Fibroblast of skin of right quadriceps (primary cell): Measurements from ENCODE around the gene PTPRF.
A peak's percentile ranks its signal among the peaks of the same experiment; 100 is the strongest.
"Not testable (repeated sequence)": the region's sequence is repeated elsewhere in the genome, so short reads cannot be mapped to it uniquely, and the experiment has no call there.

ENCODE experiments used
- DNase-seq: peaks from one replicate; pipeline ENCODE4 v3.0.0-alpha.2; 2013

Gene PTPRF

DNA sequence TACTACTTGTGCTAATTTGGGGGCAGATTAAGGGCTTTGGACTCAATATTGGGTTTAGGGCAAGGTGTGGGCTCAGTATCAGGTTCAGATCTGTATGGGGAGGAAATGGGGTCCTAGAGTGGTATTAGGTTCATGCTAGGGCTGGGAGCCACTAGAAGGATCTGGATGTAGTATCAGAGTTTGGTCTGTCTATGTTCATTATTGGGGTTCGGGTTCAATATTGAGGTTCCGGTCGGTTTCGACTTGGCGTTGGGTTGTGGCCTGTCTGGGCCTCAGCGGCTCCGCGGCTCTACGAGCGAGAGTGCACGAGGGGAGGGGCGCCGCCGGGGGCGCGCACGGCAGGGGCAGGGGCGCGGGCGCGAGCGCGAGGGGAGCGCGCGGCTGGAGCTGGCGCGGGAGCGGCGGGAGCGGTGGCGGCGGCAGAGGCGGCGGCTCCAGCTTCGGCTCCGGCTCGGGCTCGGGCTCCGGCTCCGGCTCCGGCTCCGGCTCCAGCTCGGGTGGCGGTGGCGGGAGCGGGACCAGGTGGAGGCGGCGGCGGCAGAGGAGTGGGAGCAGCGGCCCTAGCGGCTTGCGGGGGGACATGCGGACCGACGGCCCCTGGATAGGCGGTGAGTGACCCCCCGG, at the start of gene PTPRF:
PTPRF (plus strand) TSS at position 401 of the 624 bp plus-strand sequence. CDS start 14,193 bp downstream, outside the sequence.
- peak; percentile 63 for DNase-seq

DNA sequence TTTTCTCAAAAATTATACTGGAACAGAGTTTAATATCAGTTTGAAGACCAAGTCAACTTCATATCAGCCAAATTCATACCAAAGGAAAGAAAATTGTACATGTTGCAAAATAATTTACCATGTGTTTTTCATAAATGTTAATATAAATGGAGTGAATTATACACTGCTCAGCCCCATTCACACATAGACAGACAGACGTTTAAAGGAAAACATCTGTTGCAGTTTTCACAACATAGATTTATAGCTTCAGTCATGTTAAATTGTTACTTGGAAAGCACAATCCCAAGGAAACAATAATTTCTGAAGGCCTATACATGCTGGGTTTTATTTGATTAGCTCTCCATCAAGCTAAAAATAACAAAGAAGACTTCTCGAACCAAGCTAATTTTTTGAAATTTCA, 49.2 kb upstream of the PTPRF start:
- peak; percentile 55 for DNase-seq

DNA sequence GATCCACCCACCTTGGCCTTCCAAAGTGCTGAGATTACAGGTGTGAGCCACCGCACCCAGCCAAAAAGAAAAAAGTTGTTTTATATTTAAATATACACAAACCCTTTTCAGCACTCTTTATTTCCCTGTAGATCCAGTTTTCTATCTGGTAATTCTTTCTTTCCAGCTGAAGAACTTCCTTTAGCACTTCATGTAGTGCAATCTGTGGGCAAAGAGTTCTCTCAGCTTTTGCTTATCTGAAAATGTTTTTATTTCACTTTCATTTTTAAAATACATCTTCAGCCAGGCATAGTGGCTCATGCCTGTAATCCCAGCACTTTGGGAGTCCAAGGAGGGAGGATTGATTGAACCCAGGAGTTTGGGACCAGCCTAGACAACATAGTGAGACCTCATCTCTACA, 48.5 kb upstream of the PTPRF start:
- no peak for DNase-seq

DNA sequence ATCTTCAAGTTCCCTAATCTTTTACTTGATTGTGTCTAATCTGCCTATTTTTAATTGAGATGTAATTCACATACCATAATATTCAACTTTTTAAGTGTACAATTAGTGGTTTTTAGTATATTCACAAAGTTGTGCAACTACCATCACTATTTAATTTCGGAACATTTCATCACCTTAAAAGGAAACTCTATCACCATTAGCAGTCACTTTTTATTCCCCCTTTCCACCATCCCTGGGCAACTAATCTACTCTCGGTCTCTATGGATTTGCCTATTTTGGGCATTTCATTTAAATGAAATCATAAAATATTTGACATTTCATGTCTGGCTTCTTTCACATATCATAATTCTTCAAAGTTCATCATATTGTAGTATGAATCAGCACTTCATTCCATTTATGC, 46.3 kb upstream of the PTPRF start:
- peak; percentile 32 for DNase-seq

DNA sequence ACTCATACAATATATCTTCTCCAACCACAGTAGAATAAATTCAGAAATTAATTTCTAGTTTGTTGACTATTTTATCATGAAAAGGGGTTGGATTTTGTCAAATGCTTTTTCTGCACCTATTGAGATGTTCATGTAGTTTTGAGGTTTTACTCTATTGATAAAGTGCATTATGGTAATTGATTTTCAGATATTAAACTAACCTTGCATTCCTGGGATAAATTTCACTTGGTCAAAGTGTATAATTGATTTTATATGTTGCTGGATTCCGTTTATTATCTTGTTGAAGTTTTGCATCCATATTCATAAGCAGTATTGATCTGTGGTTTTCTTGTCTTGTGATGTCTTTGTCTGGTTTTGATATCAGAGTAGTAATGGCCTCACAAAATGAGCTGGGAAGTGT, 42.5 kb upstream of the PTPRF start:
- DNase-seq = no peak

DNA sequence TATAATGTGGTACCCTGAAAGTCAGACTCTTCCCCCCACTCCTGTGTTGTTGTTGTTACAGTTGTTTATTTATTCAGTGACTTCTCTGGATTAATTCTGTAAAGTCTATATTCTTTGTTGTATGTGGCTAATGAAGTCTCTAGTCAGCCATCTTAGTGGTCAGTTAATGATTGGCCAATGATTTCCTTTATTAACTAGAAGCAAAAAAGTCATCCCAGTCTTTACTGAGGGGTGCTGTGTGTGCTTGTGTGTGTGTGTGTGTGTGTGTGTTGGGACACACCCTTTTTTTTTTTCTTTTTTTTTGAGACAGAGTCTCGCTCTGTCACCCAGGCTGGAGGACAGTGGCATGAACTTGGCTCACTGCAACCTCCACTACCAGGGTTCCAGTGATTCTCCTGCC, 39.6 kb upstream of the PTPRF start:
- DNase-seq = no peak

DNA sequence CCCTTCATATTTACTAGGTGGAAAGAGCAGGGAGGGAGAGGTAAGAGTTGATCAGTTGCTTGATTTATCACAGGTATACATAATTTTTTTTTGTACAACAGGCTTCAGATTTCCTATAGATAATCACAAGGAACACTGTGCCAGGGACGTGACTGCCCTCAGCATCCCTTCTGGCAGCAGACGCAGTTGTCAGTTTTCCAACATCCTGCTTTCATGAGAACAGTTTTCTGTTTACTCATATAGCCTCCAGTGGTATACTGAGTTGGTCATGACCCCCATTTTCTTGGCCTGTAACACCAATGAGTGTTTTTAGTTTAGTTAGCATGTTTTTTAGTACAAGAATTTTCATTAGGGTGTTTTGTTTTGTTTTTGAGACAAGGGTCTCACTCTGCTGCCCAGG, 37.9 kb upstream of the PTPRF start:
- no peak for DNase-seq

DNA sequence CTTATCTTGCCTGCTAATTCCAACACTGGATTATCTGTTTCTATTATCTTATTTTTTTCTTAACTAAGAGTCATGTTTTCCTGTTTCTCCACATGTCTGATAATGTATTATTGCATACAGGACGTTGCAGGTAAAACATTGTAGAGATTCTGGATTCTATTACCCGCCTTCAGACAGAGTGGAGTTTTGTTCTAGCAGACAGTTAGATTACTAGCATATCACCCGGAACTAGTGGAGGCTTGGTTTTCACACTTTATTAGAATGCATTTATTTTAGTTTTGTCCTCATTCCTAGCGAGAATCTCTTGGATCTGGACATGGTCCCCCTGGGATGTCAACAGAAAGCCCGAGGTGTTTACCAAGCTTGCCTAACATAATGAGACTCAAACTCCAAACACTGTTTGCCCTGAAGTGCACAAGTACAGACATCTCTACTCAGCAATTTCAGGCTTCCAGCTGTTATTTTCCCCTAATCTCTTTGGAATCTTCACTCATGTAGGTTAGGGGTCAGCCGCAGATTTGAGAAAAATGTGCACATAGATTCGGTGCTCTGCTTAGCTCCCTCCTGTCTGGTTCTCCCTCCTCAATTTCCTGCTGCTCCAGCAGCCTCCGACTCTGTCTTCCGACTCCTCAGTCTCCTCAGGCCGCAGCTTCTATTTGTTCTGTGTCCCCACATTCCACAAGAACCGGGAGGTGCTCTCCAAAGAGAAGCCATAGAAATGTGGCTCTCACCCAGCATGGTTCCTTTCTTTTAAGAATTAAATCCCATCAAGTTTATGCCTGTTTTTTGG, 36.8 kb upstream of the PTPRF start:
- DNase-seq = peak; percentile 25

DNA sequence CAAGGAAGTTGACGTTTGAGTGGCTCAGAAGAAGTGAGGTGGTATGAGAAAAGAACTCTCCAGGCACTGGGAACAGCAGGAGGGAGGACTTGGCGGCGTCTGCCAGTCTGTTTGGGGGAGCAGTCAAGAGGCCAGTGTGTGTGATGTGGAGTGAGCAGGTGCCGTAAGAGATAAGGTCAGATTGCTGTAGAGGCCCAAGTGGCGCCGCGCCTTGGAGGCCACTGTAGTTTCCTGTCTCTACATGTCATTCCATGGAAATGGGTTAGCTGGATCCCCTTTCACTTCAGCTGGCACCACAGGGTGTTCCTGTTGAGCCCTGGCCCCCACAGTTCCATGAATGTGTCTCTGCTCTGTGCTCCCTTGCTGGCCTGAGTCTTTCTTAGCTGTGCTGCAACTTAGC, 35.5 kb upstream of the PTPRF start:
- DNase-seq = no peak

DNA sequence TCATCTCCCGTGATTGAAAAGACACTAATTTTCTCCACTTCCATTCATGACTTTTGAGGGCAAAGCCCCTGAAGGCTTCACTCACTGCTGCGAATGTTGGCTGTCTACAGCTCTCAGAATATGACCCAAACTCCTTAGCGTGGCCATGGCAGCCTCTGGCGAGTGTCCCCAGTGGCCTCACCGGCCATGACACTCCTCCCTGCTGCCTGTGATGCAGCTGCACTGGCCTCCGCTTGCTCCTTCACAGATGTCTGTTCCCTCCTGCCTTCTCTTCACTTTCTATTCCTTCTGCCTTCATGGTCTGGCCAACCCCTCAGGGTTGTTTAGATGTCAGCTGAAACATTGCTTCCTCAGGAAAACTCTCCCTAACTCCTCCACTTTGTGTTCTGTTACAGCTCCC, 30.8 kb upstream of the PTPRF start:
- DNase-seq = no peak

DNA sequence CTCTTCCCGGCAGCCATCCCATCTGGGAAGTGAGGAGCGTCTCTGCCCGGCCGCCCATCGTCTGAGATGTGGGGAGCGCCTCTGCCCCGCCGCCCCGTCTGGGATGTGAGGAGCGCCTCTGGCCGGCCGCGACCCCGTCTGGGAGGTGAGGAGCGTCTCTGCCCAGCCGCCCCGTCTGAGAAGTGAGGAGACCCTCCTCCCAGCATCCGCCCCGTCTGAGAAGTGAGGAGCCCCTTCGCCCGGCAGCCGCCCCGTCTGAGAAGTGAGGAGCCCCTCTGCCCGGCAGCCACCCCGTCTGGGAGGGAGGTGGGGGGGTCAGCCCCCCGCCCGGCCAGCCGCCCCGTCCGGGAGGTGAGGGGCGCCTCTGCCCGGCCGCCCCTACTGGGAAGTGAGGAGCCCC, 28.9 kb upstream of the PTPRF start:
- not testable (repeated sequence) for DNase-seq

DNA sequence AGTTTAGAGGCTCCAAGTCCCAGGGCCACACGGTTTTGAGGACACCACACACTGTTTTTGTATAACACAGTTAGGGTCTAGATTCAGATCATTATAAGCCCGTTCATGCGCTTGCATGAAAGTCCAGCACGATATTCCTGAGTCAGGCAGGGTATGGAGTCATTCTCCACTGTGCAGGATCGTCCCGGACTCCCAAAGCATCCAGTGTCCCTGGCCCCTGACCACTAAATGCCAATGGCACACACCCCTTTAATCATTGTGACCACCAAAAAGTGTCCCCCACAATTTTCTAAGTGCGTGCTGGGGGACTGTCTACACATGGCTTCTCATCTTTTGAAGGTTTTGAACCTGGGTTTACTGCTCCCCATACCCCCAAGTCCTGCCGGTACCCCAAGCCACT, 27.1 kb upstream of the PTPRF start:
- DNase-seq = no peak

DNA sequence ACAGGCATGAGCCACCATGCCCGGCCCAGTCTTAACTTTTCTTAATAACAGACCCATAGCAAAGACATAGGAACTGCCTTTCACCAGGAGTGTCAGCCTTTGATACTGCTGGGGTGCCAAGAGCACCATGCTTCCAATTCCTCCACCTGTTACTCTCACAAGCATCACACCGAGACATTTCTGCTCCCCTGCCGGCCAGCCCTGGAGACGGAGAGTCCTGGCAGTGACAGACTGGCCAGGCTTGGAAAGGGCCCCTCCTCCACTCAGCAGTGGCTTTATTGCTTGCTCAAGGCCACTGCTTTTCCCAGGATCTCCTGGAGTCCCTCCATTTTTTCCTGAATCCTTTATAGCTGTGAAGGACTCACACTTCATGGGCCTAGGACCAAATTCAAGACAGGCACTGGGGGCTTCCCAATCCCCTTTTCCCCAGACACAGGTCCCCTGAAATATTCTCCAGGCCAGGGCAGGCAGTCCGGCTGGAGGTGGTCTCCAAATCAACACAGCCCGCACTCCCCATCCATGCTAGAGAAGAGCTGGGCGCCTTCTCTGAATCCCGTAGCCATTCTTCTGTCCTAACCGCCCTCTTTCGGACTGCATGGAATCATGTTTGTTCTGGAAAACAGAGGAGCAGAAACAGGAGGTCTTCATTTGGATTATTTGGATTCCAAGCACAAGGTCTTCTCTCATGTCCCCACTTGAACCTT, 25.5 kb upstream of the PTPRF start:
- DNase-seq = no peak

DNA sequence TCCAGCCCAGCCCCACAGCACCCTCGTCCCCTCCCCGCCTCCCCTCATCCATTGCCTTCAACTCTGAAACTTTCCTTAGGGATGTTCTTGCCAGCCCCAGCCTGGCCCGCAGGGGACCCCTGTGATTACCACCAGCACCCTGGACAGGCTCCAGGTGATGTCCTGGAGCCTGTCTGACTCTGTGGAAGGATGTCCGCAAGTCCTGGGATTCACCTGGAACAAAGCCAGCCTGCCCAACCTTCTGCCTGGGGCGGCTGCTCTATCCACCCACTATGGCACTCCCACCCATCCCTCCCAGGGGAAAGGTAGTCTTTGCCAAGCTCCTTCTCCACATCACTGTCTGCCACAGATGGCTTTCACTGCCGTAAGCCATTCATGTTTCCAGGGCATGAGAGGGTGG, 24.4 kb upstream of the PTPRF start:
- DNase-seq = no peak

DNA sequence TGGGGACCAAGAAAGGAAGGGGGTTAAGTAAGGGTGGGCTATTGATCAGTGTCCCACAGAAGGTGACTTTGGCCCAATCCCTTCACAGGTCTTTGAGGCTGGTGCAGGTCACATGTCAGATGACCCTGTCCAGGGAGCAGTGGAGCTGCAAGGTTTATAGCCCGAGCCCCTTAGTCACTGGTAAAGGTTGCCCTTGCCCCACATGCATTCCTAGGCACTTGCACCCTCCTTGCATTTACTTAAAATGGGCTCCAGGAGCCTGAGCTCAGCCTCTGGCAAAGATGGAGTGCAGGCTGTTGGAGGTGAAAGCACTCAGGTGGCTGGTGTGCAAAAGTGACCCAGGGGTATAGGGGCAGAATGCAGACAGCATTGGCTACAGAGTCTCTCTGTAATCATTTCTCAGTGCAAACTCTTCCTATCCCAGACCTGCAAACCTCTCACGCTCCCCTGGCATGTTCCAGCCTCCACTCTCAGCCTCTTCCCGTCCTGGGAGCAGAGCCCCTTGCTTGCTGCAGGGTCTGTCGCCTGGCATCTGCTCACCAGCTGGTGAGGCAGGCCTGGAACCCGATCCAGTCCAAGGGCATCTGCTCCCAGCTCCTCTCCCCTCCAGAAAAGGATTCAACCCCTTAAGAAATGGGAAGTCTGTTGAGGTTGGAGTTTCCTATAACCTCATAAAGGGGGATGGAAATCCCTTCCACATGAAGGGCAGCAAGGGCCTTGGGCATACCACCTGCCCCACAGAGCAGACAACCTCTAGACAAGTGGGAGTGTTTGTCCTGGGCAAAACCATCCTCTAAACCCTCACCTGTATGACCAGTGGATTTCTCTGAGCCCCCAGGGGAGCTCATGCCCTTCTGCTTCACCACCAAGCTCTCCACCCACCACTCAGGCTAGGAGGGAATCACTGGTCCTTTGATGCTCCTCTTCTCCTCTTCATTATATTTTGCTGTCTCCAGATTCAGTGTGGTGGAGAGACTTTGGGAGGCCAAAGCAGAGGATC, 23.1 kb upstream of the PTPRF start:
- no peak for DNase-seq

DNA sequence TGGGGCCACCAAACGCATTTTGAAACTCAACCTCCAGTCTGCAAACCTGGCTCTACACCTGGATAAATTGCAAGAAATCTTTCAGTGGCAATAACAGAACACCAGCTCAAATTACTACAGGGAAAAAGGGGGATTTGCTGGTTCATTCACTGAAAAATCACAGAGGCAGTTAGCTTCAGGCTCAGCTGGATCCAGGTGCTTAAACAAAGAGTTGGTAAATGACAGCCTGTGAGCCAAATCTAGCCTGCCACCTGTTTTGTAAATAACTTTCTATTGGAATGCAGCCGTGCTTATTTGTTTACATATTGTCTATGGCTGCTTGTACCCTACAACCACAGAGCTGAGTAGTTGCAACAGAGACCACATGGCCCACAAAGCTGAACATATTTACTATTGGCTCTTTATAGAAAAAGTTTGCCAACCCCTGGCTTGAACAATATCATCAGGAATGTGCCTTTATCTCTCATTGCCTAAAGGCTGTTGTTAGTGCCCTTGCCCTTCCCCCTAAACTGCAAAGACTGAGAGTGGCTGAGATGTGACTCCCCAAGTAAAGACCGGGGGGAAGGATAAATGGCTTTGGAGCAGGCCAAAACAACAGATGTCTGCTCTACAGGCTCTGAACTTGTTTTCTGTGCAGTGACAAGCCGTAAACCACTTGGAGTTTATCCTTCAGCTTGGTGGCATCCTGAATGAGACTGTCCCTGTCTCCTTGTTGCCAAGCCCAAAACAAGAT, 21.5 kb upstream of the PTPRF start:
- DNase-seq = no peak

DNA sequence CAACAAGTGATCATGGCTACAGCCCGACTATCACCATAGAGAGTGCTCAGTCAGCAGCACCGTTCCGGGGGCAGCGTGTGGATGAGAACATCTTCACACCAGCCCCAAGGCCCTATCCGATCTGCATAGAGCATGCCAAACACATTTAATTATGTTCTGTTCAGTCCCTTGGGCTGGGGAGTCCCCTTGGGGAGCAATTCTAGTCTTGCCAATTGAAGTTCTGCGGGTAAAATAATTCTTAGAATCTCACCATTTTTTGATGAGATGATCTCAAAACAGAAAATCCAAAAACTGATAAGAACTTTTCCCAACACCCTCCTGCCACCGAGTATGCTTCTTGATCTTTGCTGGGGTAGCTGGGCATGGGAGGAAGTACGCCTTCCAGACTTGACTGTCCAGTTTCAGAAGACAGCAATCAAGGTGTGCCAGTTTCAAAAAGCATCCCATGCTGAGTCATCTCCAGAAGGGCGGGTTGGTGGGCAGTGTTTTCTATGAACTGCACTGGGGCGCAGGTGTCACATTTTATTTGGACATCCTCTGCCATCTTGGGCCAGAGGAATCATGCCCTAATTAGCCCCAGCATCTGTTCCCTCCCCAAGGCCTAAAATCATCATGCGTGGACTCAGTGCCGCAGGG, 20.8 kb upstream of the PTPRF start:
- DNase-seq = no peak

DNA sequence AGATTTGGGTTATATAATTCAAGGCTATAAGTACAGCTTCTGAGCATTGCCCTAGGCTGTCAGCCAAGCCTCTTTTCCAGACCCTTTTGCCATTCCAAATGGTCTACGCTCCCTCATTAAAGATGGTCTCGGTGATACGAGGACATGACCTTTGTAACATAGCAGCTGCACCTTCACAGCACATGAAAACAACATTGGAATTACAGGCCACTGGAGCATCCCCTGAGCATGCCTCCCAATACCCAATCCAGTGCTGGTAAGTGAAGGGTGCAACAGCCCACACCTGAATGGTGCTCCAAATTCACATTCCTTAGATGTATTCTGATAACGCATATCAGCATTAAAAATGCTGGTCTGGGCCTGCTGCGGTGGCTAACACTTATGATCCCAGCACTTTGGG, 20.1 kb upstream of the PTPRF start:
- DNase-seq = no peak

DNA sequence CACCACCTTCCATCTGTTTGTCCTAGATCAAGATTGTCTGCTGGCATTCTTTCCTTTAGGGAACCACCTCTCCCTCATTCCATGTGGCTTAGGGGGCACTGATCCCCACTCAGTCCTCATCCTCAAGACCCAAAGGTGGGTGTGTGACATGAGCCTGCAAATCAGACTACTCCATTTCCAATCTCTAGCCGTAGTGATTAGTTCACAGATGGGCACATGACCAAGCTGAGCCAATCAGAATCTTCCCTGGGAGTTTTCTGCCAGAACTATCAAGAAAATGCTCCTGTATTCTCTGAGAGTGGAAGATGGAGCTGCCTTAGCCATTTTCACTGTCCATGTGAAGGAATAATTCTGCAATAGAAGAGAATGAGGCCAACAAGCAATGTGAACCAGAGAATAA, 19.3 kb upstream of the PTPRF start:
- DNase-seq = no peak

DNA sequence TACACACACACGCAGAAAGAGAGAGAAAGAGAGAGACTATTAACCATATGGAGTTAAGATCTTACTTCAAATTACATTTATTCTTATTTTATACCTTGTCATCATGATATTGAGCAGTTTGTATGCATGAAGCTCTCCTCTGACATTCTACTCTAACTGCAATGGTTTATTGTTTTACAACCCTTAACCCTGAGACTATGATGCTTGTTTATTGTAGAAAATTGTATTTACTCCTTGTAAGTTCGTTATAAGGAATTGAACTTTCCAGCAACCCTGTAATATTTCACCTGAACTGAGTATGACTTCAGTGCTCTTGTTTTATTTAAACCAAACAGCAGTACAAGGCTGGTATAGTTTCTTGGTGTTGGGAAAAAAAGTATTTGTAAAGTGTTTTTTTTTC, 18.6 kb upstream of the PTPRF start:
- DNase-seq = no peak

DNA sequence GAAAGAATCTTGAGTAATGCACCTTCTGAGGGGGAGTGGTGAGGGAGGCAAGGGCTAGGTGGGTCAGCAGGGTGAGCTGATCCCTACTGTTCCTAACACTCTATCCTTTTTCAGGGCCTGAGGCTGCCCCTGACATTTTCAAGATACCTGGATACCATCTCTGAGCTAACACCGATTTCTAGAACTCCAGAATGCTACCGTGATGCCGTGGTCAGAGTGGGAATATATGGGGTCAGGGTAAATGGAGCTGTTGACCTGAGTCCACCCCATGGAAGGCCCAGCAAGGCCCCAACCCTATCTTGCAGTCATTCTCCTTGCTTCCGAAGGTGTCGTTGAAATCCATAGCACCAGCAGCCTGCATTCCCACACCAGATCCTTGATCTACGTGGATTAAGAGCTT, 18.0 kb upstream of the PTPRF start:
- no peak for DNase-seq
